Gastroesophageal sphincter (tissue), 4 donors: ENCODE results near the gene ZBTB16. TPM values are rescaled to one million over a fixed set of nuclear protein-coding genes. Genes with fewer than 3 reads are reported as not detected.
A peak's percentile ranks its signal among the peaks of the same experiment; 100 is the strongest.

Experiments used
- ATAC-seq: fragments of 150-250 bp; one replicate; pipeline ENCODE4 v1.9.1; 2016; ENCODE audit warnings: mild to moderate bottlenecking, moderate library complexity
- H3K27ac ChIP-seq, 4 donors: fragments of 200-600 bp; sonication (generic) in 3 of 4; 1 replicate in 3 of 4; 2 replicates in 1 of 4; pipeline ENCODE4 v1.5.1; 2016 to 2019
- H3K27me3 ChIP-seq: fragments of 200-600 bp; sonication (generic); one replicate; pipeline ENCODE4 v1.5.1; 2019
- H3K36me3 ChIP-seq, 2 donors: fragments of 200-600 bp; sonication (generic); one replicate each; pipeline ENCODE4 v1.5.1; 2019; ENCODE audit warnings: control low read depth in 1 of 2
- H3K4me1 ChIP-seq, 3 donors: fragments of 200-600 bp; sonication (generic); 1 replicate in 2 of 3; 2 replicates in 1 of 3; pipeline ENCODE4 v1.5.1; 2016 to 2019; ENCODE audit warnings: control low read depth in 2 of 3
- H3K4me3 ChIP-seq, 2 donors: fragments of 200-600 bp; sonication (generic); one replicate each; pipeline ENCODE4 v1.5.1; 2019; ENCODE audit warnings: mild to moderate bottlenecking in 1 of 2, moderate library complexity in 1 of 2
- H3K9me3 ChIP-seq, 3 donors: fragments of 200-600 bp; sonication (generic); one replicate each; pipeline ENCODE4 v1.5.1; 2017 to 2019; ENCODE audit warnings: control low read depth in 2 of 3
- CTCF ChIP-seq, 4 experiments: fragments of 200-600 bp in 2 of 4; fragments of 450-650 bp in 2 of 4; sonication (generic) in 1 of 4; IDR thresholded peaks; one replicate each; pipeline ENCODE4 v1.5.1; 2017 to 2019; ENCODE audit warnings: antibody characterized with exemption in 4 of 4, mild to moderate bottlenecking in 2 of 4, moderate library complexity in 2 of 4
- EP300 ChIP-seq: sonication (generic); formaldehyde crosslinking; IDR thresholded peaks from one replicate; pipeline ENCODE4 v1.6.1; 2017; ENCODE audit warnings: antibody characterized with exemption, mild to moderate bottlenecking
- POLR2A ChIP-seq, 2 donors: fragments of 450-650 bp; IDR thresholded peaks; one replicate each; pipeline ENCODE4 v1.6.1; 2017; ENCODE audit warnings: antibody characterized with exemption in 2 of 2, mild to moderate bottlenecking in 2 of 2, moderate library complexity in 1 of 2
- POLR2AphosphoS5 ChIP-seq: sonication (generic); formaldehyde crosslinking; IDR thresholded peaks from one replicate; pipeline ENCODE4 v1.6.1; 2017; ENCODE audit warnings: antibody characterized with exemption
- WGBS, 2 donors: methylation state at CpG; one replicate each; pipeline ENCODE4 v1.1.5; 2018; ENCODE audit warnings: low coverage in 1 of 2; 5-methylcytosine and 5-hydroxymethylcytosine counted together
- total RNA-seq, 4 donors: library from RNA; depleted of rRNA; stranded (reverse); fragments of >200 nt; gene quantifications; one replicate each; pipeline ENCODE4 v1.1.0, GENCODE V29; 2016

The ZBTB16 gene
- total RNA-seq, 4 donors from 2014 or later, result 153 to 284 (median 232) TPM

GRCh38 chr11:114108501-114109205 lies 49.1 kb downstream of the ZBTB16 start:
- Histone ChIP-seq H3K4me3 (no peak overlapping the region), H3K4me1 (peaks cover 48 to 100% (median 63%) of the 10 kb centered on the region in 3 donors), H3K36me3 (peaks cover 0 to 46% of the 10 kb centered on the region in 2 donors), H3K27ac (peak overlapping the region in 3 of 4 donors; percentile 21 to 71 (median 57)), H3K9me3 (no peaks in the 10 kb centered on the region), H3K27me3 (no peaks in the 10 kb centered on the region)
- no peak for ATAC-seq
- WGBS, 2 donors, result 67 to 100% methylated on average over 2 to 3 of the region's 10 CpGs
- TF ChIP-seq CTCF (IDR thresholded peaks at IDR 0.05) (no peak), POLR2A (IDR thresholded peaks at IDR 0.05) (no peak), EP300 (no peak), POLR2AphosphoS5 (no peak)

- no peak overlapping the region for H3K4me3 ChIP-seq
- H3K9me3 ChIP-seq, result no peaks in the 10 kb centered on the region
- peaks cover 52 to 100% (median 55%) of the 10 kb centered on the region in 3 donors for H3K4me1 ChIP-seq
- H3K36me3 ChIP-seq, result peaks cover 0 to 42% of the 10 kb centered on the region in 2 donors
- H3K27me3 ChIP-seq, result no peaks in the 10 kb centered on the region
- 78 to 81% methylated on average over 6 to 7 of the region's 9 CpGs for WGBS, 2 donors
- peak; percentile 10 for ATAC-seq
- TF ChIP-seq POLR2A (IDR thresholded peaks at IDR 0.05) (no peak), EP300 (no peak), POLR2AphosphoS5 (no peak), CTCF (IDR thresholded peaks at IDR 0.05) (no peak)
- peak overlapping the region; percentile 49 to 71 (median 62) for H3K27ac ChIP-seq
These were observed 49.9 kb downstream of the ZBTB16 start for GRCh38 chr11:114109206-114110090.

- H3K27me3 ChIP-seq, result no peaks in the 10 kb centered on the region
- H3K4me3 ChIP-seq, result no peak overlapping the region
- H3K27ac ChIP-seq, result peak overlapping the region; percentile 49 to 71 (median 62)
- TF ChIP-seq EP300, result no peak
- no peak for TF ChIP-seq CTCF (IDR thresholded peaks at IDR 0.05)
- no peak for TF ChIP-seq POLR2A (IDR thresholded peaks at IDR 0.05)
- TF ChIP-seq POLR2AphosphoS5, result no peak
- no peaks in the 10 kb centered on the region for H3K9me3 ChIP-seq
- 84 to 86% methylated on average over 4 of the region's 6 CpGs for WGBS, 2 donors
- peaks cover 0 to 42% of the 10 kb centered on the region in 2 donors for H3K36me3 ChIP-seq
- ATAC-seq, result peak; percentile 16
- peaks cover 48 to 100% (median 52%) of the 10 kb centered on the region in 3 donors for H3K4me1 ChIP-seq
These were observed 50.6 kb downstream of the ZBTB16 start for GRCh38 chr11:114110123-114110522.

- H3K27me3 ChIP-seq, result no peaks in the 10 kb centered on the region
- no peaks in the 10 kb centered on the region for H3K9me3 ChIP-seq
- ATAC-seq, result peak; percentile 24
- H3K27ac ChIP-seq, result peak overlapping the region in 3 of 4 donors; percentile 57 to 71 (median 66)
- peaks cover 0 to 41% of the 10 kb centered on the region in 2 donors for H3K36me3 ChIP-seq
- H3K4me3 ChIP-seq, result peak overlapping the region in 1 of 2 donors; percentile 14
- TF ChIP-seq EP300 (no peak), CTCF (IDR thresholded peaks at IDR 0.05) (no peak), POLR2A (IDR thresholded peaks at IDR 0.05) (no peak), POLR2AphosphoS5 (peak; percentile 84)
- peaks cover 54 to 100% (median 57%) of the 10 kb centered on the region in 3 donors for H3K4me1 ChIP-seq
- 50% methylated on average over 12 of the region's 12 CpGs for WGBS, 2 donors
These were observed 51.7 kb downstream of the ZBTB16 start for GRCh38 chr11:114110952-114111947.
